GM19025 (cell line): ENCODE measurements around the gene POLR3G.

Source experiments
- ATAC-seq: cut with Tn5 transposase; IDR thresholded peaks from one replicate; pipeline ENCODE4 v1.9.1; 2021; ENCODE audit warnings: mild to moderate bottlenecking, low read depth, moderate library complexity; ENCODE audit not compliant: unreplicated experiment

The POLR3G gene

DNA sequence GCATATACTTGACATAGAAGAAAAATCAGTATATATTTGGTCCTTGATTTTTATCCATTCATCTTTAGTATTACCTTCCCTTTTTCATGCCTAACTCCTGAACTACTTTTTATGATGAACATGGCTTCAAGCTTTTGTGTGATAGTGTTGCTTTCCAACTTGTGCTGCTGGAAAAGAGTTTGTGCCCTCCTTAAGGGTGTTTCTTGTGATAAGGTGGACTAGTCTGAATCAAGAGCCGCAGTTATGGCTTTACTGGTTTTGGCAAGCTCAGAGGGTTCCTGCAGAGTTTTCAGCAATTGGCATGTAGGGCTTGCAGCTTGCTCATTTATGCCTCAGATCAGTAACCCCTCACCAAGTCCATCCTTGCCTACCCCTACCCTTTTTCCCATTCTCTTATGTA is 20.5 kb downstream of the POLR3G start:
- ATAC-seq, result no peak

- no peak for ATAC-seq
Observed at GRCh38 chr5:90503596-90503995, 28.9 kb downstream of the POLR3G start.

DNA sequence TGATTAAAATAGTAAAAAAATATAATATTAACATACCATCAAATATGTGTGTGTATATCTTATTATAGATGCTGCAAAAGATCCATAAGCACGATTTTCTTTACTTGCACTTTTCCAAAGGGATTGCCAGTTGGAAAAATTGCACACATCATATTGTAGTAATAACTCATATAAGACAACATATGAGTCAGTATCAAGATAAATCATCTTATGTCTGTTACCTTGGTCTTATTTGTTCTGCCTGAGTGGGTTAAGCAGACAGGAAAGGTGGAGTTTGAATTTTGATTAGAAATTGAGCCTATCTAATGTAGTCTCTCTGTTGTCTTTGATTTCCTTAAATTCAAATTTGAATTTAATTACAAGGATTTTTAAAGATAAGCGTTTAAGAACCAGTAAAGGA is 30.1 kb downstream of the POLR3G start:
- ATAC-seq, result no peak

GRCh38 chr5:90506221-90506620 is 31.6 kb downstream of the POLR3G start:
- ATAC-seq, result no peak

GRCh38 chr5:90510438-90510837 is 35.8 kb downstream of the POLR3G start:
- no peak for ATAC-seq

DNA sequence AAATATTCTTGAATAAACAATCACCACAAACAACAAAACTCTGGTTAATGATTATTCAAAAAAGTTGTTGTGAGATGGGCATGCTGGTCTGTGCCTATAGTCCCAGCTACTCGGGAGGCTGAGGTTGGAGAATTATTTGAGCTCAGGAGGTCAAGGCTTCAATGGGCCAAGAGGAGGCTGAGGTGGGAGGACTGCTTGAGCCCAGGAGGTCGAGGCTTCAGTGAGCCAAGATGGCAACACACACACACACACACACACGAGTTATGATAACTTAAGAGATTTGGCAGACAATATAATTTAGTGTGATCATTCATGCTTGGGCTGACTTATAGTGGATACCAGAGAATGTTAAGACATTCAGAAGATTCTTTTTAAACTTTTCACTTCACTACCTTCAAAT is 39.9 kb downstream of the POLR3G start:
- no peak for ATAC-seq

DNA sequence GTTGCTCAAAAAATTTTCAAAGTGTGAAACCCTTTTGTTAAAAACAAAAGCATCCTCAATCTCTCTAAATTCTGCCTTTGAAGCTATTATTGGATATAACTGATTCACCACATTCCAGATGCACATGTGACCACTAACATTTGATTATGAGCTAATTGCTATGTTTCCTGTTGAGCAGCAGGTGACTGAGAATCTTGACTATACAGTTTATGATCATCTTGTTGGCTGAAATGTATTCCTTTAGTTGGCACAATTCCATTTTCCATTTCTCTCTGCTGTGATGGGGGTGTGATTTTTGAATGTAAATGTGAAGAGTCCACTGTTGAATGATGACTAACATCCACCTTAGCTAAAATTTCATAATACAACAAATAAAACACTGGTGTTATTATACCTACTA is 44.0 kb downstream of the POLR3G start:
- ATAC-seq, result no peak

GRCh38 chr5:90519081-90519480 is 44.4 kb downstream of the POLR3G start:
- ATAC-seq, result no peak

DNA sequence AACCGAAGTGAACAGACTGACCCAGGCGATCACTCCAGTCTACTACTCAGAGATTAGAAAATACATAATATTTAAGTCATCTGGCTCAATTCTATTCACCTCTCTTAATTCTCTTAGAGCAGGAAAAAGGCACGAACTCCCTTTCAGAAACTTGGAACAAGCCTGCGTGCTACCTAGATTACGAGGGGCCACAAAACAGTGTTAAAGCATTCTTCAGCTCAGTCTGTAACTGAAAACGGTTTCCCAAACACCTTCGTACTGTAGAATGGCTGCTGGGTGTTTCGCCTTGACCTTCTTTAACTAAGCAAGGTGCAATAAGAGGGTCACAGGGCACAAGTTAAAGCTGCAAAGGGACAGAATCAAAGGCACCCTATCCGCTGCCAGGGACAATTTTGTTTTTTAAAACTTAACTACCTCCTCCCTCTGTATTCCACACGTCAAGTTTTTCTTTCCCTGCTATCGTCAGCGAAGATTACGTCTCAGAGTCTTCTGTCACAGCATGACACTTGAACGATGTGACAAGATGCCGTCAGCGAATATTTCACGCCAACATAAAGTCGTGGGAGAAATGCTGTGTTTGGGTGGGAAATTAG is 54.0 kb downstream of the POLR3G start:
- ATAC-seq, result no peak

- peak; percentile 91 for ATAC-seq
Observed at GRCh38 chr5:90529194-90529938, 54.7 kb downstream of the POLR3G start, which contains the start of gene LYSMD3. Gene LYSMD3 (minus strand): TSS chr5:90529584. CDS start chr5:90525289, 4,295 bp downstream.

GRCh38 chr5:90529939-90530677 is 55.4 kb downstream of the POLR3G start:
- peak; percentile 32 for ATAC-seq

DNA sequence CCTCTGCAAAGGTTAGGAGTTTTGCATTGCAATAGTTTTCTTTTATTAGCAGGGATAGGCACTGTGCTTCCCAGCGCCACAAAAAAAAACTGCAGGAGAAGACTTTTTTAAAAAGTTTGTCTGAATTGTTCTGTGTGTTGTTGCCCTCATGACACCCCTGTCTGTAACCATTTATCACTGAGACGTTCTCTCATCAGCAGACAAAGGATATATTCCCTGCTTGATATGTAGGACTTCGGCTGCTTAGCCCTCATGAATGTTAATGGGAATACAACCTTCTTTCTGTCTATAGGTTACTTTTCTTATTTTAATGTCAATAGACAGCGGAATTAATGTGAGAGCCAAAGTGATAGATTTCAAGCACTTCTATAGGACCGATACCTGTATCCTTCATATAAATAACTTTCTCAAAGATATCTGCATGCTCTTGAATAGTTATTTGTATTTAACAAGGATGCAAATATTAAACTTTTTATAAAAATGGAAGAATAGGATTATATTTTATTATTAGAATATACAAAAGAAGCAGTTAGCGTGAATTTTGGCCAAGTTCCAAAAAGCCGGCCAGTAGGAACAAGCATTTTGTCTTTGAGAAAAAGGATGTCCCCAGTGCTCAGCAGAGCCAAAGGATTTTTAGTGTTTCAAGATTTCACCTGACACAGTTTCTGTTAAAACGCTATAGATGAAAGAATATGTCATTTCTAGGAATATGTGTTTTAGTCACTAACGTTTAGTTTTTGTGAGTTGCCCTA is 56.2 kb downstream of the POLR3G start:
- ATAC-seq, result no peak

DNA sequence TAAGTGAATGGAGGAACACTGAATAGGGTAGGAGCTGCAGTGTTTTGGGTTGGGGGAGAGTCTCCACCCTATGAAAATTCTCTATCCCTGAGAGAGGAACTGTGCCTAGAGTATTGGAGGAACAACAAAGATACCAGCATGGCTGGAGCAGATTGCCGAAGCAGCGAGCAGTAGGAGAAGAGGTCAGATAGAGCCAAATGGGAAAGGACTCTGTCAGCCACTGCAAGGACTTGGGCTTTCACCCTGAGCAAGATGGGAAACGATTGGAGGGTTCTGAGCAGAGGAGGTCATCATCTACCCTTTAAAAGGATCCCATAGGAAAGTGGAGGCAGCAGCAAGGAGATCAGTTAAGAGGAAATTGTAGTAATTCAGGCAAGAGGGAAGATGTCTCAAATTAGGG is 59.1 kb downstream of the POLR3G start:
- no peak for ATAC-seq

DNA sequence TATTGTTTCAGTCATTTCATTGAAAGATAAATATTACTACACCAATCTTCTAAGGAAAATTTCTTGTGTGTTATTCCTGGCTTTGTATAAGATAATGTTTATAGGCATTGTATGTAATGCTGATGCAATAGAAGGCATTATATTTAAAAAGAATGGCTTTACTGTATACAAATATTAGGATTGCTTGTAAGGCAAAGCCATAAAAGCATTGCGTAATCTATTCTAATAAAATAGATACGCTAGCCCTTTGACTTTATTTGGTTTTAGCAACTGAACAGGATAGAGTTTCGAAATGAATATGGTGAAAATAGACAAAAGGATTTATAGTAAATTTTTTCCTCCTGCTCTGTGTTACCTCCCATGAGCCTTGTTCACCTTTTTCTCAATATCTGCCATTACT is 60.3 kb downstream of the POLR3G start:
- ATAC-seq, result no peak

DNA sequence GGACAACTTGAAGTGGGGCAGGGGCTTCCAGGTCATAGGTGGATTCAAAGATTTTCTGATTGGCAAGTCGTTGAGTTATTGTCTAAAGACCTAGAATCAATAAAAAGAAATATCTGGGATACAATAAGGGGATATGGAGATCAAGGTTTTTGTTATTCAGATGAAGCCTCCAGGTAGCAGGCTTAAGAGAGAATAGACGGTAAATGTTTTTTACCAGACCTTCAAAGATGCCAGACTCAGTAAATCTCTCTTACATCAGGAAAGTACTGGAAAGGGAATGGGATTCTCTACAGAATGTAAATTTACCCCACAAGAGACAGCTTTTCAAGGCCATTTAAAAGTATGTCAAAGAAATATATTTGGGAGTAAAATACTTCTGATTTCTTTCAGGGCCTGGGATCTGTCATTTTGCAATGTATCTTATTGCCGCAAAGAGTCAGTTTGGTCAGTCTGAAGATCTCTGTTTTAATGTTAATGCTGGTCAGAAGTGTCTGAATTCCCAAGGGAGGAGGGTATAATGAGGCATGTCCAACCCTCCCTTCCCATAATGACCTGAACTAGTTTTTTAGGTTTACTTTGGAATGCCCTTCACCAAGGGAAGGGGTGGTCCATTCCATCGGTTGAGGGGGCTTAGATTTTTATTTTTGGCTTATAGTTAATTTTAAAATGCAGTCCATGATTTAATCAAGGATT is 68.3 kb downstream of the POLR3G start:
- ATAC-seq, result no peak

- ATAC-seq, result no peak
Observed at GRCh38 chr5:90545511-90545910, 70.8 kb downstream of the POLR3G start.

- ATAC-seq, result no peak
Observed at GRCh38 chr5:90546216-90546837, 71.7 kb downstream of the POLR3G start.

DNA sequence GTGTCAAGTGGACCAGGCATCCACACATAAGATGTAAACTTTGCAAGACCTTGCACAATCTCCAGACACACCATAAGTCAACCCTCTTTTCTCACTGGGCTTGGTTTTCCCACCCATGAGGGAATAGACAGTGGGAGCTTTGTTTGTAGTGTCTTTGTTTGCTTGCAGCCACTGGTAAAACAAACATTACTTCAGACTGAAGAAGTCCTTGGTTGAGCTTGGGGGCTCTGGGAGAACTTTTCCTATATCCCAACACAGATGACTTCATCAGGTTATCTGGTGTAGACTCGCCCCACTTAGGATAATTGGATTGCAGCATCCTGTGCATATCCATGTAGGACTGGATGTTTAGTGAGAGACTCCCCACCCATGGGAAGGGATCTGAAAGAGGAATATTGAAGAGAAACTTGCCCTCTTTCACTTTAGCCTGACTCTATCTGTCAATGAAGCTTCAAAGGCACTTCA is 72.4 kb downstream of the POLR3G start:
- ATAC-seq, result no peak

DNA sequence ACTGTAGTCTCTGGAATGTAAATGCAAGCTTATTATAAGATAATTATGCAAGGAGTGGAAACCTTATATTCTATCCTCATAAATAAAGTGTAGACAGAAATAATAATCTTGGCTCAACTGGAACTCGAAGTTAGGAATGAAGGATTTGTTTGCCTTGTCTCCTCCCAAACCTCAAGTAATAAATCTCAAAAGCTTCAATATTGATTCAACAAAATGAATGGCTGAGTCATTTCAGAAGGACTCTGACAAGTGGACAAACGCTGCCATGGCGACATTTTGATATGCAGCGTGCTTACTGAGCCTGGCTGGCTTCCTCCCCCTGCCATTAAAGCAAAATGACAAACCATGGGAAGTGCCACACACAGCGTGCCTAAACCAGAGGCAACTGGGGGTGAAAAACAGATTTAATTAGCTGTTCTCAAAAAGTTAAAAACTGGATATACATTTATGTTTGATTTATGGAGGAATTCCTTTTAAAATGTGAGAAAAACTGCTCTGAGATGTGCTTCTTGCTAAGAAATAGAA is 73.5 kb downstream of the POLR3G start:
- ATAC-seq, result no peak

DNA sequence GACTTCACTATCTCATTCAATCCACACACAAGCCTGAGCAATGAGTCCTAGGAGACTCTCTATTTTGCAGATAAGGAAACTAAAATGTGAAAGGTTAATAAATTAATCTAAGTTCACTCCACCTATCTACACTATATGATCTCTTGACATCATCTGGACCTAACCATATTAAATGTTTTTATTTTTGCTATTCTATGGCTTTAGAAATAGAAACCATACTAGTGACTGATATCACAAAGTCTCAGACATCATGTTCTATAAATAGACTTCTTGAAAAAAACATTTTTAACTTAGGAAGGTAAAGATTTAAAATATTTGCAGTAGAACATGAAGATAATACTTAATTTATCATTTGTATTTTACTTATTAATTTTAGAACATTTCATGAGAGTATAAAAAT is 74.6 kb downstream of the POLR3G start:
- ATAC-seq, result no peak
